K562 (cell line): ENCODE measurements around the gene USP48. TPM values are rescaled to one million over a fixed set of nuclear protein-coding genes. Genes with fewer than 3 reads are reported as not detected.
"Not testable (repeated sequence)": the region's sequence is repeated elsewhere in the genome, so short reads cannot be mapped to it uniquely, and the experiment has no call there.

Source experiments
- ATAC-seq: fragments of 200-7000 bp; cut with Tn5 transposase; 3 replicates; pipeline ENCODE4 v1.9.1; 2020; ENCODE audit warnings: moderate library complexity
- BruUV-seq: library from RNA; stranded (reverse); fragments of 400-500 nt; replicated peaks from 2 replicates; lab custom pipeline; 2021; lab: Mats Ljungman, UMichigan
- CTCF ChIA-PET: fragments of 300-600 bp; formaldehyde crosslinking; extraction: SDS; loops from one replicate; lab custom pipeline; 2021; ENCODE audit warnings: low intra/inter-chr PET ratio; lab: Yijun Ruan, JAX
- POLR2A ChIA-PET: fragments of 300-600, 350-650 bp; sonication (Branson Sonifier 250); formaldehyde crosslinking; extraction: SDS; loops from one replicate; lab custom pipeline; 2021; ENCODE audit warnings: antibody characterized with exemption, inconsistent platforms; lab: Yijun Ruan, JAX
- DNase-seq, 4 experiments: peaks; one replicate each; pipeline versions ENCODE4 v3.0.0 to v3.0.0-alpha.2; 2011 to 2018; ENCODE audit warnings: low spot score in 3 of 4, mixed read lengths in 3 of 4; ENCODE audit errors: extremely low read depth in 1 of 4
- FAIRE-seq: peaks from 2 replicates; lab custom pipeline; 2011; peaks lifted over from hg19 to GRCh38; lab: Jason Lieb, UNC
- H2AFZ ChIP-seq: 2 replicates; pipeline ENCODE4 v1.6.0; 2011; ENCODE audit warnings: low read depth, low read length, control low read depth, inconsistent platforms
- H3K27ac ChIP-seq: fragments of 200-600 bp; 3 replicates; pipeline ENCODE4 v1.8.0; 2011; ENCODE audit warnings: low read depth, mild to moderate bottlenecking, control low read depth, inconsistent platforms, low read length, moderate library complexity, mixed read lengths; ENCODE audit errors: extremely low read depth
- H3K27me3 ChIP-seq, 2 experiments: fragments of 300-600 bp in 1 of 2; 2 replicates in 1 of 2; 3 replicates in 1 of 2; pipeline versions ENCODE4 v1.6.0 to v1.8.0; 2011; ENCODE audit warnings: inconsistent platforms in 2 of 2, low read length in 2 of 2, mild to moderate bottlenecking in 1 of 2, mixed read lengths in 1 of 2, moderate library complexity in 1 of 2; ENCODE audit not compliant: control insufficient read depth in 2 of 2, insufficient read depth in 2 of 2
- H3K36me3 ChIP-seq: fragments of 300-600 bp; 3 replicates; pipeline ENCODE4 v1.8.0; 2011; ENCODE audit warnings: mild to moderate bottlenecking, low read length, inconsistent platforms; ENCODE audit not compliant: control insufficient read depth, insufficient read depth
- H3K4me1 ChIP-seq, 2 experiments: fragments of 200-600 bp in 1 of 2; replicated peaks in 1 of 2; 2 replicates in 1 of 2; 3 replicates in 1 of 2; pipeline versions ENCODE4 v1.5.1 to v1.8.0; 2011; ENCODE audit warnings: inconsistent platforms in 2 of 2, low read length in 2 of 2, mild to moderate bottlenecking in 1 of 2, mixed read lengths in 1 of 2, moderate library complexity in 1 of 2; ENCODE audit not compliant: control insufficient read depth in 2 of 2, insufficient read depth in 2 of 2
- H3K4me2 ChIP-seq: 2 replicates; pipeline ENCODE4 v1.6.1; 2011; ENCODE audit warnings: low read length, control low read depth, inconsistent platforms, mixed read lengths; ENCODE audit not compliant: insufficient read depth
- H3K4me3 ChIP-seq: fragments of 200-600 bp; sonication (generic), shearing (Covaris generic); 2 replicates; pipeline ENCODE4 v1.5.1; 2016; ENCODE audit warnings: control low read depth, inconsistent platforms
- H3K79me2 ChIP-seq: fragments of 200-600 bp; 3 replicates; pipeline ENCODE4 v1.8.0; 2011; ENCODE audit warnings: low read length, inconsistent platforms; ENCODE audit not compliant: control insufficient read depth, insufficient read depth
- H3K9ac ChIP-seq, 2 experiments: 2 replicates each; pipeline versions ENCODE4 v1.6.0 to v1.6.1; 2011; ENCODE audit warnings: low read depth in 2 of 2, low read length in 2 of 2, control low read depth in 1 of 2, inconsistent platforms in 1 of 2, mild to moderate bottlenecking in 1 of 2, mixed read lengths in 1 of 2; ENCODE audit not compliant: insufficient read depth in 1 of 2
- H3K9me1 ChIP-seq: one replicate; pipeline ENCODE4 v1.6.0; 2011; ENCODE audit warnings: inconsistent platforms, mild to moderate bottlenecking, low read length, moderate library complexity; ENCODE audit not compliant: control insufficient read depth, insufficient read depth
- H3K9me3 ChIP-seq: replicated peaks from 2 replicates; pipeline ENCODE4 v1.5.1; 2011; ENCODE audit warnings: low read depth, low read length, inconsistent platforms; ENCODE audit not compliant: control insufficient read depth, insufficient read depth
- H4K20me1 ChIP-seq: replicated peaks from 2 replicates; pipeline ENCODE4 v1.6.1; 2011; ENCODE audit warnings: low read length, inconsistent platforms, mixed read lengths; ENCODE audit not compliant: control insufficient read depth, insufficient read depth
- CEBPB ChIP-seq: fragments of 450-650 bp; IDR thresholded peaks from 2 replicates; pipeline ENCODE4 v1.6.1; 2016; ENCODE audit warnings: missing genetic modification characterization, missing compliant biosample characterization
- CEBPG ChIP-seq, 3 experiments: fragments of 200-800 bp in 1 of 3; sonication (Bioruptor generic) in 1 of 3; sonication (generic) in 1 of 3; formaldehyde crosslinking in 1 of 3; IDR thresholded peaks in 2 of 3; conservative IDR thresholded peaks in 1 of 3; 2 replicates each; pipeline versions ENCODE4 v1.6.1 to v1.8.0; 2016 to 2022; ENCODE audit warnings: missing compliant biosample characterization in 2 of 3, missing genetic modification characterization in 2 of 3, mild to moderate bottlenecking in 1 of 3, missing genetic modification reagents in 1 of 3
- WGBS: fragments of 100-300 bp; shearing (Covaris generic); methylation state at CpG from one replicate; pipeline ENCODE4 v1.1.6; 2016; ENCODE audit warnings: low coverage, mixed read lengths; ENCODE audit not compliant: insufficient coverage; ENCODE audit errors: missing lambda C conversion rate; 5-methylcytosine and 5-hydroxymethylcytosine counted together
- in situ Hi-C: fragments of 300-500 bp; cut with MboI; formaldehyde crosslinking; loops from 4 replicates; pipeline ENCODE4 v1.15.0; 2018; ENCODE audit warnings: inconsistent platforms, mixed read lengths
- intact Hi-C: fragments of 100-400 bp; cut with micrococcal nuclease; formaldehyde crosslinking; loops from 2 replicates; pipeline ENCODE4 v1.14.2; 2022
- polyA plus RNA-seq, 8 experiments: library from polyadenylated mRNA; depleted of rRNA in 4 of 8; stranded (reverse) in 5 of 8; unstranded in 3 of 8; fragments of >200 nt; fragmentation: Nextera tagmentation in 2 of 8; fragmentation: Illumina TruSeq in 1 of 8; extraction: Ambion mirVana in 2 of 8; extraction: Trizol in 1 of 8; gene quantifications; 2 replicates each; pipeline versions ENCODE4 v1.2.1 to v1.2.3, GENCODE V29; 2011 to 2014; ENCODE audit warnings: inconsistent platforms in 1 of 8, missing spikeins in 1 of 8
- total RNA-seq, 7 experiments: library from RNA; depleted of rRNA in 6 of 7; stranded (reverse); fragments of >200 nt in 6 of 7; fragmentation: Illumina TruSeq in 2 of 7; extraction: Trizol in 2 of 7; gene quantifications; 2 replicates each; pipeline versions ENCODE4 v1.2.1 to v1.2.3, GENCODE V29; 2011 to 2021; ENCODE audit warnings: low replicate concordance in 1 of 7

USP48 gene
- total and polyA plus RNA-seq, 9 of the 15 experiments (the other 6 are each of a cell fraction or from before 2014, with no cell fraction given): 23.3 to 123 (median 106) TPM

- ATAC-seq; H3K4me2 ChIP-seq; H3K27me3 ChIP-seq; H3K27ac ChIP-seq; FAIRE-seq; intact Hi-C loops; H3K4me3 ChIP-seq; BruUV-seq; H3K9me3 ChIP-seq; in situ Hi-C loops; H2AFZ ChIP-seq; H3K9me1 ChIP-seq; DNase-seq; H4K20me1 ChIP-seq; CTCF ChIA-PET; POLR2A ChIA-PET; H3K9ac ChIP-seq; TF ChIP-seq CEBPG (CRISPR knock-in tag; IDR thresholded peaks at IDR 0.05): not testable (repeated sequence)
- WGBS: 94% methylated on average over 8 of the region's 10 CpGs
- peaks cover 28% of the 10 kb centered on the region for H3K36me3 ChIP-seq
- peaks cover 99% of the 10 kb centered on the region for H3K79me2 ChIP-seq
- TF ChIP-seq CEBPB (tag) (peak; percentile 60), CEBPG (tag; conservative IDR thresholded peaks at IDR 0.05 in 1 of 2, IDR thresholded peaks at IDR 0.05 in 1 of 2) (0 out of 4 replicates have a peak, but pooled peaks of 1 of the 2 experiments have one; percentile 16)
- peaks cover 37 to 40% of the 10 kb centered on the region in 2 experiments for H3K4me1 ChIP-seq
These were observed 11.3 kb downstream of the USP48 start for GRCh38 chr1:21771672-21772071.

GRCh38 chr1:21770602-21771001 lies 12.3 kb downstream of the USP48 start:
- Histone ChIP-seq H3K36me3 (peaks cover 20% of the 10 kb centered on the region), H4K20me1 (peaks cover 16% of the 10 kb centered on the region), H3K79me2 (peaks cover 99% of the 10 kb centered on the region), H3K4me1 (peaks cover 43 to 45% of the 10 kb centered on the region in 2 experiments)
- H3K9me3 ChIP-seq, H3K27me3 ChIP-seq, CTCF ChIA-PET, H3K4me2 ChIP-seq, BruUV-seq, H2AFZ ChIP-seq, intact Hi-C loops, ATAC-seq, FAIRE-seq, H3K9ac ChIP-seq, DNase-seq, H3K27ac ChIP-seq, H3K4me3 ChIP-seq, in situ Hi-C loops, H3K9me1 ChIP-seq: not testable (repeated sequence)
- 86% methylated on average over 7 of the region's 9 CpGs for WGBS
- POLR2A ChIA-PET: interaction anchor here (0.8 to 3.1 kb wide), 4 partner anchors 9 to 25 kb away, joined by 3 to 24 read pairs (median 4); partner anchors contain the start of gene USP48
